Liver (tissue), 3 donors: Measurements from ENCODE around the gene PAK4.

Experiments
- ATF3 ChIP-seq: IDR thresholded peaks from 2 replicates; pipeline ENCODE4 v1.6.1; 2016; ENCODE audit warnings: antibody characterized with exemption
- CTCF ChIP-seq: fragments of 150-350 bp; IDR thresholded peaks from 2 replicates; pipeline ENCODE4 v1.5.1; 2017; ENCODE audit warnings: improper control_type of control experiment, low read depth, low read length; ENCODE audit not compliant: missing input control
- EGR1 ChIP-seq, 2 donors: IDR thresholded peaks; 2 replicates each; pipeline ENCODE4 v1.6.1; 2016 to 2018; ENCODE audit warnings: antibody characterized with exemption in 2 of 2, low read depth in 2 of 2
- GABPA ChIP-seq, 2 donors: IDR thresholded peaks in 1 of 2; conservative IDR thresholded peaks in 1 of 2; 2 replicates each; pipeline ENCODE4 v1.6.1; 2016; ENCODE audit warnings: antibody characterized with exemption in 2 of 2, mild to moderate bottlenecking in 1 of 2, moderate library complexity in 1 of 2
- JUND ChIP-seq, 2 donors: IDR thresholded peaks; 2 replicates each; pipeline ENCODE4 v1.6.1; 2016; ENCODE audit warnings: antibody characterized with exemption in 2 of 2
- MAX ChIP-seq: IDR thresholded peaks from 2 replicates; pipeline ENCODE4 v1.6.1; 2016; ENCODE audit warnings: antibody characterized with exemption
- NR2F2 ChIP-seq: IDR thresholded peaks from 2 replicates; pipeline ENCODE4 v1.6.1; 2016; ENCODE audit warnings: antibody characterized with exemption
- RAD21 ChIP-seq, 2 donors: IDR thresholded peaks; 2 replicates each; pipeline ENCODE4 v1.6.1; 2016; ENCODE audit warnings: antibody characterized with exemption in 2 of 2, mild to moderate bottlenecking in 2 of 2
- REST ChIP-seq: IDR thresholded peaks from 2 replicates; pipeline ENCODE4 v1.6.1; 2016; ENCODE audit warnings: antibody characterized with exemption, mild to moderate bottlenecking
- RXRA ChIP-seq, 2 donors: IDR thresholded peaks; 2 replicates each; pipeline ENCODE4 v1.6.1; 2017 to 2018; ENCODE audit warnings: antibody characterized with exemption in 2 of 2, mild to moderate bottlenecking in 1 of 2
- TAF1 ChIP-seq: conservative IDR thresholded peaks from 2 replicates; pipeline ENCODE4 v1.6.1; 2016; ENCODE audit warnings: antibody characterized with exemption, mild to moderate bottlenecking
- YY1 ChIP-seq: IDR thresholded peaks from 2 replicates; pipeline ENCODE4 v1.6.1; 2016; ENCODE audit warnings: antibody characterized with exemption, mild to moderate bottlenecking
- ZBTB33 ChIP-seq: IDR thresholded peaks from 2 replicates; pipeline ENCODE4 v1.6.1; 2016; ENCODE audit warnings: antibody characterized with exemption
- donor health status: healthy.
- donor health status: healthy.

GRCh38 chr19:39147480-39147879 lies 21.9 kb downstream of the PAK4 start:
- TF ChIP-seq CTCF = no peak
- no peak for TF ChIP-seq ZBTB33
- no peak for TF ChIP-seq REST
- no peak for TF ChIP-seq GABPA (IDR thresholded peaks at IDR 0.05 in 1 of 2, conservative IDR thresholded peaks at IDR 0.05 in 1 of 2)
- no peak for TF ChIP-seq YY1
- TF ChIP-seq TAF1 = no peak
- TF ChIP-seq RXRA (IDR thresholded peaks at IDR 0.05) = no peak
- no peak for TF ChIP-seq MAX
- no peak for TF ChIP-seq RAD21 (IDR thresholded peaks at IDR 0.05)
- TF ChIP-seq NR2F2 = no peak
- no peak for TF ChIP-seq EGR1 (IDR thresholded peaks at IDR 0.05; ENCODE audit: low read depth in 2 of 2)
- TF ChIP-seq JUND (IDR thresholded peaks at IDR 0.05) = no peak
- no peak for TF ChIP-seq ATF3
